Liver (tissue), 3 donors: ENCODE results near the gene ENPP4.

Experiments used
- ATF3 ChIP-seq: IDR thresholded peaks from 2 replicates; pipeline ENCODE4 v1.6.1; 2016; ENCODE audit warnings: antibody characterized with exemption
- CTCF ChIP-seq: fragments of 150-350 bp; IDR thresholded peaks from 2 replicates; pipeline ENCODE4 v1.5.1; 2017; ENCODE audit warnings: improper control_type of control experiment, low read depth, low read length; ENCODE audit not compliant: missing input control
- GABPA ChIP-seq, 2 donors: IDR thresholded peaks in 1 of 2; conservative IDR thresholded peaks in 1 of 2; 2 replicates each; pipeline ENCODE4 v1.6.1; 2016; ENCODE audit warnings: antibody characterized with exemption in 2 of 2, mild to moderate bottlenecking in 1 of 2, moderate library complexity in 1 of 2
- HNF4A ChIP-seq, 2 donors: conservative IDR thresholded peaks; 2 replicates each; pipeline ENCODE4 v1.6.1; 2016; ENCODE audit warnings: antibody characterized with exemption in 2 of 2, mild to moderate bottlenecking in 2 of 2
- NR2F2 ChIP-seq: IDR thresholded peaks from 2 replicates; pipeline ENCODE4 v1.6.1; 2016; ENCODE audit warnings: antibody characterized with exemption
- RAD21 ChIP-seq, 2 donors: IDR thresholded peaks; 2 replicates each; pipeline ENCODE4 v1.6.1; 2016; ENCODE audit warnings: antibody characterized with exemption in 2 of 2, mild to moderate bottlenecking in 2 of 2
- SP1 ChIP-seq: IDR thresholded peaks from 2 replicates; pipeline ENCODE4 v1.6.1; 2018; ENCODE audit warnings: antibody characterized with exemption, mild to moderate bottlenecking
- TAF1 ChIP-seq: conservative IDR thresholded peaks from 2 replicates; pipeline ENCODE4 v1.6.1; 2016; ENCODE audit warnings: antibody characterized with exemption, mild to moderate bottlenecking
- TF ChIP-seq, protein P1 (sequence below): IDR thresholded peaks from 2 replicates; pipeline ENCODE4 v1.6.1; 2016; ENCODE audit warnings: antibody characterized with exemption
- donor health status: healthy.
- donor health status: healthy.

- TF ChIP-seq CTCF (no peak), RAD21 (IDR thresholded peaks at IDR 0.05) (no peak), GABPA (IDR thresholded peaks at IDR 0.05 in 1 of 2, conservative IDR thresholded peaks at IDR 0.05 in 1 of 2) (no peak), SP1 (no peak), NR2F2 (no peak), TAF1 (no peak), ATF3 (no peak), HNF4A (conservative IDR thresholded peaks at IDR 0.05) (no peak)
- TF ChIP-seq, protein P1, sequence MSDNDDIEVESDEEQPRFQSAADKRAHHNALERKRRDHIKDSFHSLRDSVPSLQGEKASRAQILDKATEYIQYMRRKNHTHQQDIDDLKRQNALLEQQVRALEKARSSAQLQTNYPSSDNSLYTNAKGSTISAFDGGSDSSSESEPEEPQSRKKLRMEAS = no peak
These were observed 29.8 kb upstream of the ENPP4 start for GRCh38 chr6:46099952-46100351.
